SK-N-SH treated with all-trans-retinoic acid at 6 μM for 48 hours (cell line): Measurements from ENCODE around the gene SLC2A11.

ENCODE experiments used
- CREB5 ChIP-seq: fragments of 250-450 bp; sonication (Bioruptor Pico); IDR thresholded peaks from 2 replicates; pipeline ENCODE4 v1.5.1; 2020; ENCODE audit warnings: low read depth, mild to moderate bottlenecking, moderate library complexity
- GLIS3 ChIP-seq: fragments of 250-450 bp; sonication (Bioruptor Pico); IDR thresholded peaks from 2 replicates; pipeline ENCODE4 v1.5.0; 2020; ENCODE audit warnings: mild to moderate bottlenecking, moderate library complexity
- ISL1 ChIP-seq: fragments of 250-450 bp; sonication (Bioruptor Pico); IDR thresholded peaks from 2 replicates; pipeline ENCODE4 v2.1.2; 2022; ENCODE audit warnings: mild to moderate bottlenecking, moderate library complexity
- PATZ1 ChIP-seq: fragments of 250-450 bp; sonication (Bioruptor Pico); IDR thresholded peaks from 2 replicates; pipeline ENCODE4 v1.8.0; 2020; ENCODE audit warnings: mild to moderate bottlenecking, moderate library complexity, borderline replicate concordance
- TCF4 ChIP-seq: fragments of 250-450 bp; sonication (Bioruptor Pico); IDR thresholded peaks from 2 replicates; pipeline ENCODE4 v1.8.0; 2021; ENCODE audit warnings: mild to moderate bottlenecking, moderate library complexity, borderline replicate concordance
- TSHZ2 ChIP-seq: fragments of 250-450 bp; sonication (Bioruptor Pico); IDR thresholded peaks from 2 replicates; pipeline ENCODE4 v1.5.0; 2020; ENCODE audit warnings: mild to moderate bottlenecking, moderate library complexity
- ZFP3 ChIP-seq: fragments of 250-450 bp; sonication (Bioruptor Pico); IDR thresholded peaks from 2 replicates; pipeline ENCODE4 v1.5.0; 2020; ENCODE audit warnings: mild to moderate bottlenecking, moderate library complexity
- ZFP30 ChIP-seq: fragments of 450-650 bp; formaldehyde crosslinking; IDR thresholded peaks from 2 replicates; pipeline ENCODE4 v1.5.0; 2022; ENCODE audit warnings: mild to moderate bottlenecking, moderate library complexity
- ZNF565 ChIP-seq: fragments of 450-650 bp; formaldehyde crosslinking; conservative IDR thresholded peaks from 2 replicates; pipeline ENCODE4 v1.5.0; 2020; ENCODE audit warnings: low read depth, mild to moderate bottlenecking, moderate library complexity
- ZNF70 ChIP-seq: fragments of 450-650 bp; formaldehyde crosslinking; IDR thresholded peaks from 2 replicates; pipeline ENCODE4 v1.5.0; 2020; ENCODE audit warnings: mild to moderate bottlenecking, moderate library complexity
- ZNF8 ChIP-seq: fragments of 450-650 bp; formaldehyde crosslinking; IDR thresholded peaks from 2 replicates; pipeline ENCODE4 v1.5.0; 2020; ENCODE audit warnings: mild to moderate bottlenecking, moderate library complexity
- TF ChIP-seq, protein P1 (sequence below): fragments of 250-450 bp; sonication (Bioruptor Pico); IDR thresholded peaks from 2 replicates; pipeline ENCODE4 v1.8.0; 2021; ENCODE audit warnings: low read depth, mild to moderate bottlenecking, moderate library complexity, borderline replicate concordance
- TF ChIP-seq, protein P2 (sequence below): fragments of 250-450 bp; sonication (Bioruptor Pico); IDR thresholded peaks from 2 replicates; pipeline ENCODE4 v1.5.1; 2021; ENCODE audit warnings: mild to moderate bottlenecking, moderate library complexity

- TF ChIP-seq ZFP3 (CRISPR knock-in tag) (no peak), PATZ1 (CRISPR knock-in tag) (no peak), ZNF70 (CRISPR knock-in tag) (no peak), ZFP30 (CRISPR knock-in tag) (no peak), ZNF565 (CRISPR knock-in tag) (no peak), ZNF8 (CRISPR knock-in tag) (no peak), ISL1 (CRISPR knock-in tag) (no peak), TSHZ2 (no peak), CREB5 (CRISPR knock-in tag) (no peak), GLIS3 (CRISPR knock-in tag) (no peak), TCF4 (no peak)
- TF ChIP-seq, protein P1, sequence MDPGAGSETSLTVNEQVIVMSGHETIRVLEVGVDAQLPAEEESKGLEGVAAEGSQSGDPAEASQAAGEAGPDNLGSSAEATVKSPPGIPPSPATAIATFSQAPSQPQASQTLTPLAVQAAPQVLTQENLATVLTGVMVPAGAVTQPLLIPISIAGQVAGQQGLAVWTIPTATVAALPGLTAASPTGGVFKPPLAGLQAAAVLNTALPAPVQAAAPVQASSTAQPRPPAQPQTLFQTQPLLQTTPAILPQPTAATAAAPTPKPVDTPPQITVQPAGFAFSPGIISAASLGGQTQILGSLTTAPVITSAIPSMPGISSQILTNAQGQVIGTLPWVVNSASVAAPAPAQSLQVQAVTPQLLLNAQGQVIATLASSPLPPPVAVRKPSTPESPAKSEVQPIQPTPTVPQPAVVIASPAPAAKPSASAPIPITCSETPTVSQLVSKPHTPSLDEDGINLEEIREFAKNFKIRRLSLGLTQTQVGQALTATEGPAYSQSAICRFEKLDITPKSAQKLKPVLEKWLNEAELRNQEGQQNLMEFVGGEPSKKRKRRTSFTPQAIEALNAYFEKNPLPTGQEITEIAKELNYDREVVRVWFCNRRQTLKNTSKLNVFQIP (CRISPR knock-in tag), result no peak
- TF ChIP-seq, protein P2, sequence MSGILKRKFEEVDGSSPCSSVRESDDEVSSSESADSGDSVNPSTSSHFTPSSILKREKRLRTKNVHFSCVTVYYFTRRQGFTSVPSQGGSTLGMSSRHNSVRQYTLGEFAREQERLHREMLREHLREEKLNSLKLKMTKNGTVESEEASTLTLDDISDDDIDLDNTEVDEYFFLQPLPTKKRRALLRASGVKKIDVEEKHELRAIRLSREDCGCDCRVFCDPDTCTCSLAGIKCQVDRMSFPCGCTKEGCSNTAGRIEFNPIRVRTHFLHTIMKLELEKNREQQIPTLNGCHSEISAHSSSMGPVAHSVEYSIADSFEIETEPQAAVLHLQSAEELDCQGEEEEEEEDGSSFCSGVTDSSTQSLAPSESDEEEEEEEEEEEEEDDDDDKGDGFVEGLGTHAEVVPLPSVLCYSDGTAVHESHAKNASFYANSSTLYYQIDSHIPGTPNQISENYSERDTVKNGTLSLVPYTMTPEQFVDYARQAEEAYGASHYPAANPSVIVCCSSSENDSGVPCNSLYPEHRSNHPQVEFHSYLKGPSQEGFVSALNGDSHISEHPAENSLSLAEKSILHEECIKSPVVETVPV (CRISPR knock-in tag), result no peak
These were observed 35.5 kb upstream of the SLC2A11 start for GRCh38 chr22:23822101-23822671.
